ENCODE results near the gene SORT1.
A peak's percentile ranks its signal among the peaks of the same experiment; 100 is the strongest.
"Not testable (repeated sequence)": the region's sequence is repeated elsewhere in the genome, so short reads cannot be mapped to it uniquely, and the experiment has no call there.

SORT1 gene

DNA sequence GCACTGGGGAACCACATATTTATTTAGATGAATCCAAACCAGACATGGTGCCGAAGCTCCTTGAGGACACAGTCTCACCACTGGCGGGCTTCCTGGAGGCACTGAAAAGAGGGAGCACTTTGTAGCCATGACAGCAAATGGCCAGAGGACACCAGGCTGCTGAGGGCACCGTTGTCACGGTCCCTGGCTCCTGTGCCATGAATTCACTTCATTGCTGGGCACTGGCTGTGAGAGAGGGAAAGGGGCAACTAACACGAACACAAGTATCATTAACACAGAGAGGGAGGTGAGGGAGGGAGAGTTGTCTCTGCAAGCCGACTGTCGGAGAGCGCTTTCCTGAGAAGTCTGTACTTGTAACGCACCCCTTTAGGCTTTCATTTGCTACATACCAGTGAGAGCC, 105.4 kb downstream of the SORT1 start:
- Histone ChIP-seq H3K9ac (ENCODE audit: low read length) (no peak overlapping the region), H3K18ac (ENCODE audit: low read length) (no peak overlapping the region), H3K56ac (ENCODE audit: low read length) (no peak overlapping the region), H2BK5ac (ENCODE audit: low read length) (no peak overlapping the region), H2BK120ac (ENCODE audit: low read depth, low read length) (no peak overlapping the region), H3K79me2 (ENCODE audit: control insufficient read depth, insufficient read depth, low read length) (no peaks in the 10 kb centered on the region), H3K23ac (ENCODE audit: low read length) (no peak overlapping the region), H3K27me3 (ENCODE audit: insufficient read depth, low read length, poor library complexity) (no peaks in the 10 kb centered on the region), H4K8ac (ENCODE audit: low read depth, low read length) (no peak overlapping the region), H3K79me1 (ENCODE audit: low read length) (no peaks in the 10 kb centered on the region), H4K5ac (ENCODE audit: low read length) (no peak overlapping the region), H3K4ac (ENCODE audit: low read depth, low read length) (no peak overlapping the region), H3K4me1 (ENCODE audit: control insufficient read depth, low read depth, low read length) (no peaks in the 10 kb centered on the region), H3K36me3 (ENCODE audit: control insufficient read depth, insufficient read depth, low read length) (no peaks in the 10 kb centered on the region), H3K4me2 (ENCODE audit: low read length) (no peak overlapping the region), H2BK15ac (replicated peaks; ENCODE audit: low read depth) (no peak overlapping the region), H3K27ac (ENCODE audit: low read depth, low read length) (no peak overlapping the region), H3K4me3 (ENCODE audit: low read length) (no peak overlapping the region), H2AK5ac (ENCODE audit: low read length) (no peak overlapping the region)
- WGBS (ENCODE audit: extremely low coverage, insufficient coverage, low lambda C conversion rate), result no CpG with 5 or more reads among the region's 9 CpGs
- no peak for DNase-seq

DNA sequence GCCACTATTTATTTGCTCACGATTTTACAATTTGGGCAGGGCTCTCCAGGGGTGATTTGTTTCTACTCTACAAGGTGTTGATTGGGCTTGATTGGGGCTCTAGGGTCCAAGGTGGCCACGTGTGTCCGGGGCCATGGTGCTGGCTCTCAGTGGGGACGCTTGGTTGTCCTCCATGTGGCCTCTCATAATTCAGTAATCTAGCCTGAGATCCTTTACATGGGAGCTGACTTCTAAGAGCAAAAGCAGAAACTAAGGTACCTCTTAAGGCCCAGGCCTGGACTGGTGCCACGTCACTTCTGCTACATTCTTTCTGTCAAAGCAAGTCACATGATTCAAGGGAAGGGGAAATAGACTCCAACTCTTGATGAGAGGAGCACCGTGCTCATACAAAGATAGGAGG, 106.7 kb downstream of the SORT1 start:
- Histone ChIP-seq H2BK5ac (ENCODE audit: low read length) (no peak overlapping the region), H3K56ac (ENCODE audit: low read length) (no peak overlapping the region), H3K18ac (ENCODE audit: low read length) (no peak overlapping the region), H3K4me2 (ENCODE audit: low read length) (no peak overlapping the region), H4K5ac (ENCODE audit: low read length) (no peak overlapping the region), H3K9ac (ENCODE audit: low read length) (no peak overlapping the region), H3K4ac (ENCODE audit: low read depth, low read length) (no peak overlapping the region), H2AK5ac (ENCODE audit: low read length) (no peak overlapping the region), H2BK15ac (replicated peaks; ENCODE audit: low read depth) (no peak overlapping the region), H3K79me1 (ENCODE audit: low read length) (no peaks in the 10 kb centered on the region), H3K36me3 (ENCODE audit: control insufficient read depth, insufficient read depth, low read length) (no peaks in the 10 kb centered on the region), H3K27me3 (ENCODE audit: insufficient read depth, low read length, poor library complexity) (no peaks in the 10 kb centered on the region), H2BK120ac (ENCODE audit: low read depth, low read length) (no peak overlapping the region), H3K23ac (ENCODE audit: low read length) (no peak overlapping the region), H3K27ac (ENCODE audit: low read depth, low read length) (no peak overlapping the region), H3K79me2 (ENCODE audit: control insufficient read depth, insufficient read depth, low read length) (no peaks in the 10 kb centered on the region), H3K4me3 (ENCODE audit: low read length) (no peak overlapping the region), H4K8ac (ENCODE audit: low read depth, low read length) (no peak overlapping the region), H3K4me1 (ENCODE audit: control insufficient read depth, low read depth, low read length) (no peaks in the 10 kb centered on the region)
- DNase-seq, result no peak
- WGBS (ENCODE audit: extremely low coverage, insufficient coverage, low lambda C conversion rate), result no CpG with 5 or more reads among the region's 6 CpGs

DNA sequence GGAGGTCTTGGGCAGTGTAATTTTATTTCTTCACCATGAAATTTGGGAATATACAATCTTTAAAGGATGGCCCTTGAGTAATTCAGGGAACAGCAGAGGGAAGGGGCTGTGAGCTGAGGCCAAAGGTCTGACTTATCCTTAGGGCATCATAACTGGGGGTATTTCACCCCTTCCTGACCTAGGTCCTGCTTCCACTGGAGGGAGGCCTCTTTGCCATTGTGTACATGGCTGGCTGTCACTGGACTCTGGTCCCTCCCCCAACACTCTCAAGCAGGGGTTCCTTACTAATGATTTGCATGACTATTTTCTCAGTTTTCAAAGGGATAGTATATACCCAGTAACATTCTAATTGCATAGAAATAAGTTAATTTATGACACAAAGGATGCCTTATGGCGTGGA, 107.6 kb downstream of the SORT1 start:
- no peak overlapping the region for H3K56ac ChIP-seq (ENCODE audit: low read length)
- WGBS (ENCODE audit: extremely low coverage, insufficient coverage, low lambda C conversion rate), result no CpG with 5 or more reads among the region's 1 CpG

DNA sequence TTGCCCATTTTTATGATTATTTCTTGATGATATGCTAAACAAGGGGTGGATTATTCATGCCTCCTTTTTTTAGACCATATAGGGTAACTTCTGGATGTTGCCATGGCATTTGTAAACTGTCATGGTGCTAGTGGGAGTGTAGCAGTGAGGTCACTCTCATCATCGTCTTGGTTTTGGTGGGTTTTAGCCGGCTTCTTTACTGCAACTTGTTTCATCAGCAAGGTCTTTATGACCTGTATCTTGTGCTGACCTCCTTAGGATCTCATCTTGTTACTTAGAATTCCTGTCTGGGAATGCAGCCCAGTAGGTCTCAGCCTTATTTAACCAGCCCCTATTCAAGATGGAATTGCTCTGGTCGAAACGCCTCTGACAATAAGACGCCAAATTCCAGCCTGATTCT, 111.0 kb downstream of the SORT1 start:
- H2AK5ac ChIP-seq (ENCODE audit: low read length); H3K23ac ChIP-seq (ENCODE audit: low read length); H3K9ac ChIP-seq (ENCODE audit: low read length); H2BK120ac ChIP-seq (ENCODE audit: low read depth, low read length); H3K4me2 ChIP-seq (ENCODE audit: low read length); H2BK15ac ChIP-seq (replicated peaks; ENCODE audit: low read depth); H3K36me3 ChIP-seq (ENCODE audit: control insufficient read depth, insufficient read depth, low read length); H3K4ac ChIP-seq (ENCODE audit: low read depth, low read length); H3K4me1 ChIP-seq (ENCODE audit: control insufficient read depth, low read depth, low read length); H3K27me3 ChIP-seq (ENCODE audit: insufficient read depth, low read length, poor library complexity); H3K4me3 ChIP-seq (ENCODE audit: low read length); H3K18ac ChIP-seq (ENCODE audit: low read length); H4K8ac ChIP-seq (ENCODE audit: low read depth, low read length); H3K27ac ChIP-seq (ENCODE audit: low read depth, low read length); H2BK5ac ChIP-seq (ENCODE audit: low read length); H3K56ac ChIP-seq (ENCODE audit: low read length); H3K79me1 ChIP-seq (ENCODE audit: low read length); H4K5ac ChIP-seq (ENCODE audit: low read length): not testable (repeated sequence)
- WGBS (ENCODE audit: extremely low coverage, insufficient coverage, low lambda C conversion rate), result no CpG with 5 or more reads among the region's 5 CpGs
- DNase-seq, result peak; percentile 63
- H3K79me2 ChIP-seq (ENCODE audit: control insufficient read depth, insufficient read depth, low read length), result peaks cover 11% of the 10 kb centered on the region

More for the DNA sequence above, 107.6 kb downstream of the SORT1 start:
- no peak overlapping the region for H3K18ac ChIP-seq (ENCODE audit: low read length)
- no peak overlapping the region for H3K9ac ChIP-seq (ENCODE audit: low read length)
- no peaks in the 10 kb centered on the region for H3K79me1 ChIP-seq (ENCODE audit: low read length)
- no peaks in the 10 kb centered on the region for H3K36me3 ChIP-seq (ENCODE audit: control insufficient read depth, insufficient read depth, low read length)
- no peak overlapping the region for H3K4me2 ChIP-seq (ENCODE audit: low read length)
- H3K79me2 ChIP-seq (ENCODE audit: control insufficient read depth, insufficient read depth, low read length), result no peaks in the 10 kb centered on the region
- H3K27ac ChIP-seq (ENCODE audit: low read depth, low read length), result no peak overlapping the region
- no peak overlapping the region for H2BK5ac ChIP-seq (ENCODE audit: low read length)
- H3K23ac ChIP-seq (ENCODE audit: low read length), result no peak overlapping the region
- no peak for DNase-seq
- H2BK120ac ChIP-seq (ENCODE audit: low read depth, low read length), result no peak overlapping the region
- no peak overlapping the region for H3K4ac ChIP-seq (ENCODE audit: low read depth, low read length)
- no peak overlapping the region for H2AK5ac ChIP-seq (ENCODE audit: low read length)
- no peak overlapping the region for H2BK15ac ChIP-seq (replicated peaks; ENCODE audit: low read depth)
- H3K4me1 ChIP-seq (ENCODE audit: control insufficient read depth, low read depth, low read length), result no peaks in the 10 kb centered on the region
- no peak overlapping the region for H3K4me3 ChIP-seq (ENCODE audit: low read length)
- H3K27me3 ChIP-seq (ENCODE audit: insufficient read depth, low read length, poor library complexity), result no peaks in the 10 kb centered on the region
- H4K5ac ChIP-seq (ENCODE audit: low read length), result no peak overlapping the region
- H4K8ac ChIP-seq (ENCODE audit: low read depth, low read length), result no peak overlapping the region

DNA sequence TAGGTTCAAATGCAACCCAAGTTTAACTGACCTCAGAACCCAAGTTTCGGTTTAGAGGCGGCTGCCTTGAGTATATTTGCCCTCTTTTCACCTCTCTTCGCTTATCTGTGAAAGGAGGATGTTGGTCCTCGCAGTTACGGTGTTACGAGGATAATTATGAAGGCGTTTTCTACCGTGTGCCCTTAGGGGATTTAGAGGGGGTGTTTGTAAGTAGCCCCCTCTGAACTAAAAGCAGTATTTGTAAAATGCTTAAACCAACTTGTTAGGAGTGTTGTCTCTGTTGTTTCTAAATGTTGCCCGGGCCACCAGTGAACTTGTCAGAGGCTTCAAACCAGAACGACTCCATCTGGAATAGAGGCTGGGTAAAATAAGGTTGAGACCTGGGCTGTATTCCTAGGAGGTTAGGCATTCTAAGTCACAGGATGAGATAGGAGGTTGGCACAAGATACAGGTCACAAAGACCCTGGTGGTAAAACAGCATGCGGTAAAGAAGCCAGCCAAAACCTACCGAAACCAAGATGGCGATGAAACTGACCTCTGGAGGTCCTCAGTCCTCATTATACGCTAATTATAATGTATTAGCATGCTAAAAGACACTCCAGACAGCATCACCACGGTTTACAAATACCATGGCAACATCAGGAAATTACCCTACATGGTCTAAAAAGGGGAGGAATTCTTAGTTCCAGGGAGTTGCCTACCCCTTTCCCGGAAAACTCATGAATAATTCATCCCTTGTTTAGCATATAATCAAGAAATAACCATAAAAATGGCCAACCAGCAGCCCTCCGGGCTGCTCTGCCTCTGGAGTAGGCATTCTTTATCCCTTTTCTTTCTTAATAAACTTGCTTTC, 113.7 kb downstream of the SORT1 start:
- H3K27ac ChIP-seq (ENCODE audit: low read depth, low read length), result no peak overlapping the region
- H3K56ac ChIP-seq (ENCODE audit: low read length), result peak overlapping the region; percentile 95
- H3K27me3 ChIP-seq (ENCODE audit: insufficient read depth, low read length, poor library complexity), result no peaks in the 10 kb centered on the region
- H3K79me2 ChIP-seq (ENCODE audit: control insufficient read depth, insufficient read depth, low read length), result peaks cover 13% of the 10 kb centered on the region
- no peak overlapping the region for H4K5ac ChIP-seq (ENCODE audit: low read length)
- peak overlapping the region; percentile 63 for H3K18ac ChIP-seq (ENCODE audit: low read length)
- no CpG with 5 or more reads among the region's 17 CpGs for WGBS (ENCODE audit: extremely low coverage, insufficient coverage, low lambda C conversion rate)
- no peak overlapping the region for H3K23ac ChIP-seq (ENCODE audit: low read length)
- H3K9ac ChIP-seq (ENCODE audit: low read length), result peak overlapping the region; percentile 87
- H3K4me1 ChIP-seq (ENCODE audit: control insufficient read depth, low read depth, low read length), result peaks cover 5% of the 10 kb centered on the region
- no peak overlapping the region for H2BK15ac ChIP-seq (replicated peaks; ENCODE audit: low read depth)
- peaks cover 4% of the 10 kb centered on the region for H3K36me3 ChIP-seq (ENCODE audit: control insufficient read depth, insufficient read depth, low read length)
- H3K4me3 ChIP-seq (ENCODE audit: low read length), result no peak overlapping the region
- peaks cover 12% of the 10 kb centered on the region for H3K79me1 ChIP-seq (ENCODE audit: low read length)
- H2BK120ac ChIP-seq (ENCODE audit: low read depth, low read length), result no peak overlapping the region
- peak; percentile 70 for DNase-seq
- peak overlapping the region; percentile 41 for H3K4ac ChIP-seq (ENCODE audit: low read depth, low read length)
- H3K4me2 ChIP-seq (ENCODE audit: low read length), result peak overlapping the region; percentile 60
- no peak overlapping the region for H2AK5ac ChIP-seq (ENCODE audit: low read length)
- no peak overlapping the region for H4K8ac ChIP-seq (ENCODE audit: low read depth, low read length)
- no peak overlapping the region for H2BK5ac ChIP-seq (ENCODE audit: low read length)

All from mesendoderm (in vitro differentiated cells).